GM12875 (cell line): ENCODE data around the gene C17orf78.
"Not testable (repeated sequence)": the region's sequence is repeated elsewhere in the genome, so short reads cannot be mapped to it uniquely, and the experiment has no call there.

Source experiments
- H3K4me3 ChIP-seq: one replicate; pipeline ENCODE4 v1.5.1; 2011; ENCODE audit warnings: low read depth, low read length, control low read depth
- CTCF ChIP-seq: IDR thresholded peaks from 2 replicates; pipeline ENCODE4 v1.5.1; 2011; ENCODE audit warnings: low read depth, mild to moderate bottlenecking, control low read depth, inconsistent platforms, low read length, moderate library complexity, borderline replicate concordance; ENCODE audit not compliant: insufficient read depth

The C17orf78 gene

GRCh38 chr17:37405955-37406634 is 30.3 kb downstream of the C17orf78 start:
- TF ChIP-seq CTCF = no peak
- peak overlapping the region; percentile 91 for H3K4me3 ChIP-seq

- no peak for TF ChIP-seq CTCF
These were observed 31.1 kb downstream of the C17orf78 start, which contains the start of the genes ACACA and TADA2A for GRCh38 chr17:37406635-37407461. ACACA (minus strand) TSS chr17:37406836; CDS start chr17:37406299, 537 bp downstream. TADA2A (plus strand) TSS chr17:37406886; CDS start chr17:37411366, 4,480 bp downstream.

GRCh38 chr17:37408145-37408479 is 32.3 kb downstream of the C17orf78 start:
- H3K4me3 ChIP-seq = not testable (repeated sequence)

More at GRCh38 chr17:37406635-37407461, 31.1 kb downstream of the C17orf78 start, which contains the start of the genes ACACA and TADA2A:
- H3K4me3 ChIP-seq = peak within 1 kb of the TSS; percentile 91

GRCh38 chr17:37410357-37410756 is 34.6 kb downstream of the C17orf78 start:
- no peak for TF ChIP-seq CTCF

GRCh38 chr17:37413875-37414519 is 38.2 kb downstream of the C17orf78 start:
- no peak overlapping the region for H3K4me3 ChIP-seq
- no peak for TF ChIP-seq CTCF

More at GRCh38 chr17:37410357-37410756, 34.6 kb downstream of the C17orf78 start:
- no peak overlapping the region for H3K4me3 ChIP-seq

- TF ChIP-seq CTCF = no peak
- no peak overlapping the region for H3K4me3 ChIP-seq
These were observed 42.1 kb downstream of the C17orf78 start for GRCh38 chr17:37417852-37418251.

GRCh38 chr17:37422971-37423625 is 47.3 kb downstream of the C17orf78 start:
- no peak overlapping the region for H3K4me3 ChIP-seq
- TF ChIP-seq CTCF = no peak
